Measurements from ENCODE around the gene C4BPB. TPM values are rescaled to one million over a fixed set of nuclear protein-coding genes. Genes with fewer than 3 reads are reported as not detected.

Gene C4BPB
- total RNA-seq, 4 donors from 2014 or later = 0.90 to 4.9 TPM; not detected in 2

- DNase-seq (ENCODE audit: low spot score in 2 of 2) = peak; percentile 26 to 90
- no peak for TF ChIP-seq POLR2A (IDR thresholded peaks at IDR 0.05)
- TF ChIP-seq CTCF (IDR thresholded peaks at IDR 0.05) = peak; percentile 76 to 91 (median 88)
- peak in 1 of 2 donors; percentile 64 for TF ChIP-seq EP300 (IDR thresholded peaks at IDR 0.05)
- no peaks in the 10 kb centered on the region for H3K27me3 ChIP-seq
- no peaks in the 10 kb centered on the region for H3K9me3 ChIP-seq
- peaks cover 0 to 5% (median 0%) of the 10 kb centered on the region in 4 donors for H3K4me1 ChIP-seq
- no peak overlapping the region for H3K4me3 ChIP-seq
- H3K36me3 ChIP-seq = peaks cover 0 to 24% (median 0%) of the 10 kb centered on the region in 3 donors
- WGBS, 2 donors = 35 to 42% methylated on average over 6 of the region's 6 CpGs
- H3K27ac ChIP-seq = peak overlapping the region in 3 of 4 donors; percentile 29 to 53 (median 33)
These were observed 10.9 kb upstream of the C4BPB start for GRCh38 chr1:207077470-207078377.

- Histone ChIP-seq H3K27me3 (no peaks in the 10 kb centered on the region), H3K4me1 (peaks cover 0 to 5% (median 0%) of the 10 kb centered on the region in 4 donors), H3K9me3 (no peaks in the 10 kb centered on the region), H3K36me3 (peaks cover 0 to 18% (median 0%) of the 10 kb centered on the region in 3 donors), H3K27ac (no peak overlapping the region), H3K4me3 (no peak overlapping the region)
- DNase-seq (ENCODE audit: low spot score in 2 of 2) = no peak
- WGBS, 2 donors = 83 to 87% methylated on average over 11 of the region's 11 CpGs
- TF ChIP-seq POLR2A (IDR thresholded peaks at IDR 0.05) = no peak
- no peak for TF ChIP-seq CTCF (IDR thresholded peaks at IDR 0.05)
- TF ChIP-seq EP300 (IDR thresholded peaks at IDR 0.05) = no peak
These were observed 10.0 kb upstream of the C4BPB start for GRCh38 chr1:207078578-207079132.

- 91 to 92% methylated on average over 6 of the region's 6 CpGs for WGBS, 2 donors
- Histone ChIP-seq H3K9me3 (no peaks in the 10 kb centered on the region), H3K27me3 (no peaks in the 10 kb centered on the region), H3K36me3 (peaks cover 0 to 18% (median 0%) of the 10 kb centered on the region in 3 donors), H3K27ac (no peak overlapping the region), H3K4me3 (no peak overlapping the region), H3K4me1 (peaks cover 0 to 9% (median 3%) of the 10 kb centered on the region in 4 donors)
- DNase-seq (ENCODE audit: low spot score in 2 of 2) = no peak
- TF ChIP-seq EP300 (IDR thresholded peaks at IDR 0.05) = no peak
- no peak for TF ChIP-seq CTCF (IDR thresholded peaks at IDR 0.05)
- TF ChIP-seq POLR2A (IDR thresholded peaks at IDR 0.05) = no peak
These were observed 8.9 kb upstream of the C4BPB start for GRCh38 chr1:207079706-207080241.

GRCh38 chr1:207081088-207081487, 7.6 kb upstream of the C4BPB start:
- Histone ChIP-seq H3K36me3 (peaks cover 0 to 18% (median 0%) of the 10 kb centered on the region in 3 donors), H3K9me3 (no peaks in the 10 kb centered on the region), H3K27me3 (no peaks in the 10 kb centered on the region), H3K4me1 (peaks cover 0 to 9% (median 4%) of the 10 kb centered on the region in 4 donors), H3K4me3 (no peak overlapping the region), H3K27ac (no peak overlapping the region)
- no peak for DNase-seq (ENCODE audit: low spot score in 2 of 2)
- TF ChIP-seq EP300 (IDR thresholded peaks at IDR 0.05) (no peak), CTCF (IDR thresholded peaks at IDR 0.05) (no peak), POLR2A (IDR thresholded peaks at IDR 0.05) (no peak)
- WGBS, 2 donors = 63 to 64% methylated on average over 2 of the region's 2 CpGs

Data from tibial nerve (tissue), 4 donors.